AG04450 (cell line): ENCODE data around the gene ARHGAP15. TPM values are rescaled to one million over a fixed set of nuclear protein-coding genes. Genes with fewer than 3 reads are reported as not detected.

ENCODE experiments used
- CTCF ChIA-PET: fragments of 300-600, 350-600 bp; formaldehyde crosslinking; extraction: SDS; loops from one replicate; lab custom pipeline; 2022; ENCODE audit warnings: antibody characterized with exemption, inconsistent platforms; lab: Charles Lee
- POLR2A ChIA-PET: fragments of 350-600 bp; formaldehyde crosslinking; extraction: SDS; loops from one replicate; lab custom pipeline; 2021; ENCODE audit warnings: antibody characterized with exemption, inconsistent platforms; lab: Yijun Ruan, JAX
- DNase-seq: peaks from one replicate; pipeline ENCODE4 v3.0.0-alpha.2; 2011; ENCODE audit warnings: low read depth, low spot score
- H3K27ac ChIP-seq: one replicate; pipeline ENCODE4 v1.5.1; 2012; ENCODE audit warnings: low read depth, low read length, control low read depth
- H3K27me3 ChIP-seq: one replicate; pipeline ENCODE4 v1.6.0; 2012; ENCODE audit warnings: low read length; ENCODE audit not compliant: control insufficient read depth, insufficient read depth
- H3K4me3 ChIP-seq: 2 replicates; pipeline ENCODE4 v1.5.1; 2011; ENCODE audit warnings: mild to moderate bottlenecking, low read depth, low read length, control low read depth
- H3K9me3 ChIP-seq: 2 replicates; pipeline ENCODE4 v1.5.1; 2012; ENCODE audit warnings: low read length; ENCODE audit not compliant: control insufficient read depth, insufficient read depth
- polyA plus RNA-seq: library from polyadenylated mRNA; depleted of rRNA; stranded (reverse); fragments of >200 nt; gene quantifications from 2 replicates; pipeline ENCODE4 v1.2.3, GENCODE V29; 2011
- TF ChIP-seq, protein P1 (sequence below): IDR thresholded peaks from 2 replicates; pipeline ENCODE4 v1.5.1; 2011; ENCODE audit warnings: low read depth, low read length, control low read depth, inconsistent platforms

The ARHGAP15 gene
- polyA plus RNA-seq, 1 experiment, result not detected

DNA sequence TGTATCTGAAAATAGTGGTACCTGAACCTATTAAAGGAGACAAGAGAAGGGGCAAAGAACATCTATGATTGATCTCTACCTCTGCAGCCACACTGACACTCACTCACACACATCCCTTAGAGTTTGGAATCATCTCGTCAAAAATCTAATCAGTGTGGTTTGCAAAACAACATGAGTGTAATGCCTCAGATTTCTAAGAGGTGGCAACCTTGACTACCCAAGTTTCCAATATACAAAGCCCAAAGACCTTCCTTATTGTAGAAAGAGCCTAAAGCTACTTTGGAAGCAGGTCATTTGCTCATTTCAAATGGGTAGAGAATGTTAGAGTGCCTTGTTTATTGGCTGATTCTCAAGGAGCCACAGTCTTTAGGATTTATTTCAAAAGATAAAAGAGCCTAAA, 444.9 kb downstream of the ARHGAP15 start:
- no peak for DNase-seq
- H3K4me3 ChIP-seq, result no peak overlapping the region
- TF ChIP-seq, protein P1, sequence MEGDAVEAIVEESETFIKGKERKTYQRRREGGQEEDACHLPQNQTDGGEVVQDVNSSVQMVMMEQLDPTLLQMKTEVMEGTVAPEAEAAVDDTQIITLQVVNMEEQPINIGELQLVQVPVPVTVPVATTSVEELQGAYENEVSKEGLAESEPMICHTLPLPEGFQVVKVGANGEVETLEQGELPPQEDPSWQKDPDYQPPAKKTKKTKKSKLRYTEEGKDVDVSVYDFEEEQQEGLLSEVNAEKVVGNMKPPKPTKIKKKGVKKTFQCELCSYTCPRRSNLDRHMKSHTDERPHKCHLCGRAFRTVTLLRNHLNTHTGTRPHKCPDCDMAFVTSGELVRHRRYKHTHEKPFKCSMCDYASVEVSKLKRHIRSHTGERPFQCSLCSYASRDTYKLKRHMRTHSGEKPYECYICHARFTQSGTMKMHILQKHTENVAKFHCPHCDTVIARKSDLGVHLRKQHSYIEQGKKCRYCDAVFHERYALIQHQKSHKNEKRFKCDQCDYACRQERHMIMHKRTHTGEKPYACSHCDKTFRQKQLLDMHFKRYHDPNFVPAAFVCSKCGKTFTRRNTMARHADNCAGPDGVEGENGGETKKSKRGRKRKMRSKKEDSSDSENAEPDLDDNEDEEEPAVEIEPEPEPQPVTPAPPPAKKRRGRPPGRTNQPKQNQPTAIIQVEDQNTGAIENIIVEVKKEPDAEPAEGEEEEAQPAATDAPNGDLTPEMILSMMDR, result no peak
- no peaks in the 10 kb centered on the region for H3K9me3 ChIP-seq
- H3K27ac ChIP-seq, result no peak overlapping the region
- H3K27me3 ChIP-seq, result no peaks in the 10 kb centered on the region
- ChIA-PET CTCF (no interaction called here), POLR2A (no interaction called here)

DNA sequence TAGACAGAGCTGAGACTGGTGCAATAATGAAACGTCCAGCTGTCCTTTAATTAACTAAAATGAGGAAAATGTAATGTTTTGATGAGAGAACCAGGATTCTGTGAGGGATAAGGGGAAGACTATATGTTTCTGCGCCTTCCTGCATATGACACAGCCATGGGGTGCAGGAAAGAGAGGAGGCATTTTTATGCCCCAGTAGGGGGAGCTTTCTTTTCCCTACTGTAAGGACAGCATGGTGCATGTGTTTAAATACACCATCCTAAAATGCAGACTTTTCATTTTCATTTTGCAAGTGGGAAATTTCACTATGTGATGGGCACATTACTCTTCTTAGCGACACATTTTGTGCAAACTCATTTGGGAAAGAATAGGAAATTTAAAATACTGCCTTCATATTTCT, 446.1 kb downstream of the ARHGAP15 start:
- H3K9me3 ChIP-seq, result no peaks in the 10 kb centered on the region
- DNase-seq, result no peak
- H3K4me3 ChIP-seq, result no peak overlapping the region
- TF ChIP-seq, protein P1, result peak; percentile 62
- POLR2A ChIA-PET, result no interaction called here
- no peak overlapping the region for H3K27ac ChIP-seq
- CTCF ChIA-PET, result no interaction called here
- no peaks in the 10 kb centered on the region for H3K27me3 ChIP-seq

DNA sequence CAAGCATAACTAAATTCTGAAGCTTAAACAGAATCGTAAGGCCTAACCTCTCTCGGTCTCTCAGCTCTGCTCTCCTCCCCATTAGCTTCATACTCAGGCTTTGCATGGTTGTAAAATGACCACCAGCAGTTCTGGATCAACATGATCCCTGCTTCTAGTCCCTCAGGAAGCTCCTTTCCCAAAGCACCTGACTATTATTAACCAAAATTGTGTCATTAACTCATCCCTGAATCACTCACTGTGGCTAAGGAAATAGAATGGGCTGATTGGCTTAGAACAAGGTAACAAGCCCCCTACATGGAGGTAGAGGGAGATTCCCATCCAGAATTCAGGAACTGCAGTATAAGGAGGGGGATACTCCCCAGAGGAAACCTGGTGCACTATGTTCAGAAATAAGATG, 448.3 kb downstream of the ARHGAP15 start:
- H3K9me3 ChIP-seq, result no peaks in the 10 kb centered on the region
- H3K27ac ChIP-seq, result no peak overlapping the region
- DNase-seq, result no peak
- ChIA-PET CTCF (no interaction called here), POLR2A (no interaction called here)
- no peak overlapping the region for H3K4me3 ChIP-seq
- H3K27me3 ChIP-seq, result no peaks in the 10 kb centered on the region
- TF ChIP-seq, protein P1, result no peak

DNA sequence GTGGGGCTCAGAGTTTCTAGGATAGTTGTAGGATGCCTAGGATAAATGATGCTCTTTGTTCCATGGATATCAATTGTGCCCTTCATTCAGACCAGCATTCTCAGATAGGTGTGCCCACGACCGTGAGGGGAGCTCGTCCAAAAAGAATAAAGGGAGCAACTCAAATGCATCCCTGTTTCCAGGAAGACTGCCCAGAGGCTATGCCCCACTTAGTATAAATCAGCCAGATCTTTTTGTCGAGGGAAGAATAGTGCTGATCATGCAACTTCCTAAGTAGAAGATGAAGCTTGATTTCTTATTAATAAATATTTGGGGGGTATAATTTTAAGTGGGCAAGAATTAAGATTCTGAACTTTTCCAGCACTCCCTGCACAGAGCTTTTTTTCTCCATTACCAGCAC, 450.2 kb downstream of the ARHGAP15 start:
- TF ChIP-seq, protein P1, result no peak
- H3K27me3 ChIP-seq, result no peaks in the 10 kb centered on the region
- no peak for DNase-seq
- no peak overlapping the region for H3K27ac ChIP-seq
- no peaks in the 10 kb centered on the region for H3K9me3 ChIP-seq
- CTCF ChIA-PET, result no interaction called here
- POLR2A ChIA-PET, result no interaction called here
- no peak overlapping the region for H3K4me3 ChIP-seq

DNA sequence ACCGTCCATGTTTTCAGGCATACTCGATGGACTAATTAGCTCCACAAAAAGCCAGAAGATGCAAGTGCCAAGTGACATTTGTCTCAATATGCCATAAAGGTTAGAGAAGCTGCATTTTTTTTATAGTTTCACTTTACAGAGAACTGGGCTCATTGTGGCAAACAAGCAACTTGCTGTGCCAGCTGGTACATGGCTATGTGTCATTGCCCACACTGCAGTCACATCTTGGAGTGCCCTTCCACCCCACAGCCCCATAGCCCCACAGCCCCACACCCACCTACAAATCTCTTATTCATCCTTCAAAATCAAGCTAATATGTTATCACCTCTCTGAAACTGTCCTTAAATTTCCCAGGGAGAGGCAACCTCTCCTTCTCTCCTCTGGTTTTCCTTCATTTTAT, 451.9 kb downstream of the ARHGAP15 start:
- no peak overlapping the region for H3K27ac ChIP-seq
- no peak overlapping the region for H3K4me3 ChIP-seq
- no peaks in the 10 kb centered on the region for H3K9me3 ChIP-seq
- POLR2A ChIA-PET, result no interaction called here
- CTCF ChIA-PET, result interaction anchor here (0.5 to 0.6 kb wide), 2 partner anchors 18 to 777 kb away, joined by 3 read pairs; no protein-coding TSS in a partner anchor
- no peak for DNase-seq
- no peaks in the 10 kb centered on the region for H3K27me3 ChIP-seq
- TF ChIP-seq, protein P1, result no peak
